BLaER1 treated with 17β-estradiol and CSF1 and Interleukin-3, amounts not matched to agents 10 nM and 100 nM (cell line): ENCODE measurements around the gene GNB1L.
A peak's percentile ranks its signal among the peaks of the same experiment; 100 is the strongest.

ENCODE experiments used
- H3K27ac ChIP-seq, 11 experiments: shearing (Covaris generic); formaldehyde crosslinking; 2 replicates each; pipeline ENCODE4 v1.8.1; 2022
- H3K27me3 ChIP-seq, 11 experiments: shearing (Covaris generic); formaldehyde crosslinking; 2 replicates each; pipeline ENCODE4 v1.8.1; 2022
- H3K36me3 ChIP-seq, 11 experiments: shearing (Covaris generic); formaldehyde crosslinking; 2 replicates each; pipeline ENCODE4 v1.8.1; 2022
- H3K4me1 ChIP-seq, 10 experiments: shearing (Covaris generic); formaldehyde crosslinking; 2 replicates each; pipeline ENCODE4 v1.8.1; 2022
- H3K4me2 ChIP-seq, 11 experiments: shearing (Covaris generic); formaldehyde crosslinking; 2 replicates each; pipeline ENCODE4 v1.8.1; 2022
- H3K4me3 ChIP-seq, 10 experiments: shearing (Covaris generic); formaldehyde crosslinking; 2 replicates each; pipeline ENCODE4 v1.8.1; 2022
- H3K9ac ChIP-seq, 11 experiments: shearing (Covaris generic); formaldehyde crosslinking; 2 replicates each; pipeline ENCODE4 v1.8.1; 2022
- H3K9me3 ChIP-seq, 11 experiments: shearing (Covaris generic); formaldehyde crosslinking; replicated peaks in 1 of 11; 2 replicates each; pipeline ENCODE4 v1.8.1; 2022
- H4K20me1 ChIP-seq, 11 experiments: shearing (Covaris generic); formaldehyde crosslinking; 2 replicates each; pipeline ENCODE4 v1.8.1; 2022
- Cebpa-rat ChIP-seq, 11 experiments: shearing (Covaris generic); IDR thresholded peaks; 2 replicates each; pipeline ENCODE4 v1.8.1; 2022

The GNB1L gene

DNA sequence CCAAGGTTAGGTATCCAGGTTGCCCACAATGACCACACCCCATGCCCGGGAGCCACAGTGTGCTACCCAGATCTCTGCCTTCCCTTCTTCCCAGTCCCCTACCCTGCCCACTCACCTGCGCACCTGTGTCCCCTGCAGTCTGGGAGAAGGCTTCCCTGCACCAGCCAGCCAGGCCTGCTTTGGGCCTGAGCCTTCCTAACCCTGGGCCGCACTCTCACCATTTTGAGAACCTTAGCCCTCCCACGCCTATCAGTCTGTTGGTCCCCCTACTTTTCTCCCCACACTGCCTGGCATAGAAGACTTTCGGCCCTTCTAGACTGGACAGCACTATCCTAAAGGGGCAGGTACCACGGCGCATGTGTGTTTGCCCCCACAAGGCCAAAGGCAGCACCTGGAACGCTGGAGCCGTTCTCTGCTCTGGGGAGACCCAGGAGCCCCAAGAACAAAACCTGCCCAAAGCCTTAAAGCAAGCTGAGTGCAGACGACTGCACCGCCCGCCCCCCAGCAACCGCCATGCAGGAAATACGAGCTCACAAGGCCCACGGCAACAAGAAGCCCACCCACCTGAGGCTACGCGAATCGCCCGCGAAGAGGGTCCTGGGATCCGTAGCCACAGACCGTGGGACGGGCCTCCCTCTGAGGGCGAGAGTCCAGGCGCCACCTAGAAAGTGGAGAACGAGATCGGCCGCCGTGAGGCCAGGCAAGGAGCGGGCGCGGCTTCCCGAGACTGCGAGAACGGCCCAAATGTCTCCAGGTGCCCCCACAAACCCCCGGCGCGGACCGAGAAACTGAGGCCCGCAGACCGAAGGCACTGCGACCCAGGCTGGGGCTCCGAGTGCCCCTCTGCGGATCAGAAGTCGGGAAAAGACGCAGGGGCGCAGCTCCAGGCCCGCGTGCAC lies 546 bp downstream of the GNB1L start:
- H3K4me1 ChIP-seq = peaks cover 37 to 67% (median 49%) of the 10 kb centered on the region in 10 experiments
- no peak for TF ChIP-seq Cebpa-rat (IDR thresholded peaks at IDR 0.05)
- H3K27me3 ChIP-seq = no peaks in the 10 kb centered on the region

DNA sequence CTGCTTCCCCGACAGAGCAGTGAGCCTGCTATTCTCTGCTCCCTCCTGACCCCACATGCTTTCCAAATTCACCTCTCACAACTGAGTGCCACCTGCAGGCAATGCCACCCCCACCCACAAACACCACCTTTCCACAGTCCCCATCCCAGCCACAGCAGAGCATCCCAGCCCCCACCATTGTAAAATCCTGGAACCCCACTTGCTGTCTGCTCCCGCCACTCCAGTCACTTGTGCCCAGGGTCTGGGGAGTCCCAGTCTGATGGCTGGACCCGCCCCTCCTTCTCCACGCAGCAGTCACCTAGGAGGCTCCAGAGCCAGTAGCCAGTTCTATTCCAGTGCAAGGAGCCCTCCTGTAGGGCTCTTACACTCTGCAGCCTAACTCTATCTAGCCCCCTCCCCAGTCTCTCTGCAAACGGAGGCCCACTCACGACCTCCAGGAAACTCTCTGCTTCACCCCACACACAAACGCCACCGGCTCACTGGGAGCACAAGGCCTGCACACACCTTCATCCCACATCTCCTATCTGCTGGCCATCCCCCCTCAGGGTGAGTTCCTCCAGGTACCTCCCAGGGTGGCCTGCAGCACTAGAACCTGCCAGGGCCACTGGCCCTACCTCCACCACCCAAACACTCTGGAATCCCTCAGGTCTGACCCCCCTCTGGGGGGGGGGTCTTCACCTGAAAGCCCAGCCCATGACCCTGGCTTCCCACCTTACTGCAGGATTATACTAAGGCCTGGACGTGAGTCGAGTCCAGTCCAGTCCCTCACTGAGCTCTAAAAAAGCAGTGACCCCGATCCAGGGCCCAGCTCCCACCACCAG lies 1.4 kb downstream of the GNB1L start:
- H3K4me2 ChIP-seq = peak overlapping the region; percentile 95 to 100 (median 99)
- no peaks in the 10 kb centered on the region for H3K27me3 ChIP-seq
- H3K27ac ChIP-seq = peak overlapping the region; percentile 64 to 96 (median 90); a peak in 21 of 22 replicates
- H3K9me3 ChIP-seq = no peaks in the 10 kb centered on the region
- H3K4me3 ChIP-seq = peak overlapping the region; percentile 82 to 100 (median 94)
- H3K36me3 ChIP-seq = peaks cover 29 to 48% (median 41%) of the 10 kb centered on the region in 11 experiments
- peaks cover 43 to 70% (median 54%) of the 10 kb centered on the region in 10 experiments for H3K4me1 ChIP-seq
- TF ChIP-seq Cebpa-rat (IDR thresholded peaks at IDR 0.05) = no peak
- peak overlapping the region; percentile 84 to 95 (median 92) for H3K9ac ChIP-seq
- peaks cover 5 to 63% (median 54%) of the 10 kb centered on the region in 11 experiments; a peak in 21 of 22 replicates for H4K20me1 ChIP-seq

More for the DNA sequence above, 546 bp downstream of the GNB1L start:
- peak overlapping the region; percentile 84 to 95 (median 92) for H3K9ac ChIP-seq
- H3K4me2 ChIP-seq = peak overlapping the region; percentile 95 to 100 (median 99)
- peak overlapping the region; percentile 82 to 100 (median 94) for H3K4me3 ChIP-seq
- peaks cover 5 to 54% (median 45%) of the 10 kb centered on the region in 11 experiments; a peak in 20 of 22 replicates for H4K20me1 ChIP-seq
- no peaks in the 10 kb centered on the region for H3K9me3 ChIP-seq
- peak overlapping the region; percentile 64 to 96 (median 90) for H3K27ac ChIP-seq
- H3K36me3 ChIP-seq = peaks cover 22 to 40% (median 33%) of the 10 kb centered on the region in 11 experiments

DNA sequence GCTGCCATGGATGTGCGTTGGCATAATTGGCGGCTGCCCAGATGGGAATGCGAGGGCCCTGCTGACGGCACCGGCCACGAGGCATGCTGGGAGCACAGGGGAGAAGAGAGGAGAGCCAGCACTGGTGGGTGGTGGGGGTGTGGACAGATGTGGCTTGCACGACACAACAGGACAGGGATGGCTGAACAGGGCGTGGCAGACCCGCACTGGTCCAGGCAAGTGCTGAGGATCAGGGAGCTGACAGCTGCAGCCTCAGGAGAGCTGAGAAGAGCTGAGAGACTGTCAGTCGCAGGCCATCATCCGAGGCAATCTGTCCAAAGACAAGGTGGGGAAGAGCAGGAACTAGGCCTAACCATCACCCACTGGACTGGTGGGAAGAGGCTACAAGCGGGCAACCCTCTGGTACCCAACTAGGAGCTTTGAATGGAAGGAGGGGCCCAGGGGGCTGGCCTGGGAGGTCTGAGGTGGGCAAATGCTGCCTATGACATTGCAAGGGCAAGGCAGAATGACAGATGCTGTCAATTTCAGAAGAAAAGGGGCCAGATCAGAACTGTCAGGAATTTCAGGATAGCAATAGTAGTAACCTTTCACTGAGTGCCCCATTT lies 2.4 kb downstream of the GNB1L start:
- peaks cover 42 to 74% (median 58%) of the 10 kb centered on the region in 10 experiments for H3K4me1 ChIP-seq
- H3K4me3 ChIP-seq = peak overlapping the region in 9 of 10 experiments; percentile 82 to 100 (median 94); a peak in 9 of 20 replicates
- H3K4me2 ChIP-seq = peak overlapping the region; percentile 95 to 100 (median 99)
- H4K20me1 ChIP-seq = peaks cover 5 to 73% (median 62%) of the 10 kb centered on the region in 11 experiments; a peak in 21 of 22 replicates
- H3K9me3 ChIP-seq = no peaks in the 10 kb centered on the region
- peak overlapping the region; percentile 84 to 95 (median 92); a peak in 21 of 22 replicates for H3K9ac ChIP-seq
- no peaks in the 10 kb centered on the region for H3K27me3 ChIP-seq
- TF ChIP-seq Cebpa-rat (IDR thresholded peaks at IDR 0.05) = no peak
- H3K27ac ChIP-seq = peak overlapping the region in 1 of 11 experiments; percentile 90; a peak in 2 of 22 replicates
- peaks cover 31 to 57% (median 46%) of the 10 kb centered on the region in 11 experiments for H3K36me3 ChIP-seq

DNA sequence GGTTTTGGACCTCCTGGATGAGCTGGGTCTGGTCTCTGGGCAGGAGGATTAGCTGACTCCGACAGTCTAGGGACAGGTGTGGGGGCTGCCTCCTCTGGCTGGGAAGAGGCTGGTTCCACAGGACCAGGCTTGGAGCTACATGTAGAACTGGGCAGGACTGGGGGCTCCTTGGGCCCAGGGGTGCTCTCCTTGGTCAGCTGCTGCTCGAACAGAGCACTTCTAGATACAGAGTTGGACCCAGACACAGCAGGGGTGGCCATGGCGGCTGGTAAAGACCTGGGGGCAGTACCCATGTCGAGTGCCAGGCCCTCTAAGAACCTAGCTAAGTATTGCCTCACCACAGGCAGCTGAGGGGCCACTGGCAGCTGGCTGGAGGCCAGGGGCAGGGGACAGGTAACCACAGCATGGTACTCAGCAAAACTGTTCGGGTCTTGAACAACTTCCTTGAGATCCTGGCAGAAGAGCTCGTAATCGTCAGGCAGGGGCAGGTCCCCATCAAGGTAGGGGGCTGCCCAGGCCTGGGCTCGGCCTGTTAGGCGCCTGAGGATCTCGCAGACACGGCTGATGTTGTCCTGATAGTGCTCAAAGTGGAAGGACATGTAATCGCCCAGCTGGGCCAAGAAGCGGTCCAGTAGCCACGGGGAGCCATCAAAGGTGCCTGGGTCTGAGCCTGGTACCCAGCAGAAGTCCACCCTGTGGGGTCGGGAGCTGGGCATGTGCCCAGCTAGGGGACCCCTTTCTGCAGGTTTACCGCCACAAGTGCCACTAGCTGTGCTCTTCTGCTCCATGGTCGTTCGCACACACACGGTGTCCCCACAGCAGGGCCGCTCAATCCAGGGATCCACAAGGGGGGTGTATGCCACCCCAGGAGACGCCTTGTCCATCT lies 3.1 kb downstream of the GNB1L start:
- H3K4me2 ChIP-seq = peak overlapping the region in 9 of 11 experiments; percentile 4 to 100 (median 99); a peak in 8 of 22 replicates
- no peak for TF ChIP-seq Cebpa-rat (IDR thresholded peaks at IDR 0.05)
- peaks cover 39 to 65% (median 52%) of the 10 kb centered on the region in 11 experiments for H3K36me3 ChIP-seq
- no peaks in the 10 kb centered on the region for H3K9me3 ChIP-seq
- H3K9ac ChIP-seq = peak overlapping the region in 10 of 11 experiments; percentile 88 to 95 (median 92); a peak in 16 of 22 replicates
- H3K4me3 ChIP-seq = no peak overlapping the region
- peaks cover 42 to 76% (median 59%) of the 10 kb centered on the region in 10 experiments for H3K4me1 ChIP-seq
- H3K27me3 ChIP-seq = no peaks in the 10 kb centered on the region
- H4K20me1 ChIP-seq = peaks cover 5 to 80% (median 67%) of the 10 kb centered on the region in 11 experiments; a peak in 21 of 22 replicates
- H3K27ac ChIP-seq = peak overlapping the region in 1 of 11 experiments; percentile 23; a peak in 1 of 22 replicates

DNA sequence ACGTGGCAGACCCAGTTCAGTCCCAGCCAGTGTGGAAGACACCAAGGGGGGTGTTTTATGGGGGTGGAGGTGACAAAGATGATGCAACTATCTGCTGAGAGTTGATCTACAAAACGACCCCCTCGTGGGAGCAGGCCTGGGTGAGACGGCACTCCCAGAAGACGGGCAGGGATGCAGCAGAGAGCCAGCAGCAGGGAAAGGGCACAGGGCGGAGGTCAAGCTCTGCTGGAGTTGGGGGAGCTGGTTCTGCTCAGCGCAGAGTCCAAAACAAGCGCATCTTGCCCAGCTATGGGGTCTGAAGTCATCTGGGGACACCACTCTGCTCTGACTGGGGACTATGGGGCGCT lies 3.9 kb downstream of the GNB1L start:
- Histone ChIP-seq H3K4me2 (peak overlapping the region in 1 of 11 experiments; percentile 4; a peak in 3 of 22 replicates), H3K9ac (peak overlapping the region in 7 of 11 experiments; percentile 36 to 95 (median 92); a peak in 7 of 22 replicates), H3K36me3 (peaks cover 40 to 65% (median 53%) of the 10 kb centered on the region in 11 experiments), H3K27me3 (no peaks in the 10 kb centered on the region), H3K4me1 (peaks cover 43 to 76% (median 59%) of the 10 kb centered on the region in 10 experiments), H3K9me3 (no peaks in the 10 kb centered on the region), H4K20me1 (peaks cover 5 to 88% (median 74%) of the 10 kb centered on the region in 11 experiments; a peak in 21 of 22 replicates), H3K27ac (peak overlapping the region in 1 of 11 experiments; percentile 23; a peak in 1 of 22 replicates), H3K4me3 (no peak overlapping the region)
- no peak for TF ChIP-seq Cebpa-rat (IDR thresholded peaks at IDR 0.05)

DNA sequence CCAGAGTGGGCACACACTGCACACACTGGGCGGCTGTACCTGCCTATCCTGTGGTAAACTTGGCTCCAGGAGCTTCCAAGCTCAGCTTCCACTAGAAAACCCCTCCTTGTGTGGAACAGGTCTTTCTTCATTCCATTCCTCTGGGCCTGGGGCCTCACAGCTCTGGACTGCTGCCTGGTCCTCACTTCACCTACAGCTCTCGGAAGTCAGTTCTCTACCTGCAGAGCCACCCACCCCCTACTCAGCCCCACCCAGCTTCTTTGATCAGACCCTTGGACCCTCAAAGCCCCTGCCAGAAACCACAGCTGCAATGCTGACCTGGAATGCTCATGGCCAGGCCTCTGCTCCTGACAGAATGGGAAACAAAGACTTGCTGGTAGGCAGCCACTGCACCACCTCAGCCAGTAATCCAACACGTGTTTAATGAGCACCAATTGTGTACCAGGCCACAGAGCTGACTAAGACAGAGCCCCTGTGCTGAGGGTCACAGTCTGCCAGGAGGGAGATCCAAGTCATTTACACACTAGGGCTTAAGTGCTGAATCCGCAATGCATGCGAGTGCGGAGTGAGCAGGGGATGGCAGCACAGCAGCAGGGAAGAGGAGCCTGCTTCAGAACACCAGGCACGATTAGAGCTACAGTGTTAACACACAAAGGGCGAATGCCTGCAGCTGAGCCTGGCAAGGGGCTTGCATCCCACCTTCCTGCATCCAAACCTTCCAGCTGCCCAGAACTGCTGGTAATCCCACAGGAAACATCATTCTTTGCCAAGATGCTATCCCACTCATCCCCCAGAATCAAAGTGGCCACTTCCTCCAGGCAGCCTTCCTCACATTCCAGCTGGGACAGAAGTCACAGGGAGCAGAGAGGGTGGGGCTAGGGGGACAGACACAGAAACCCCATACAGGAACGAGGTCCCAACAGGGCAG lies 4.6 kb downstream of the GNB1L start:
- Histone ChIP-seq H3K4me1 (peaks cover 45 to 78% (median 60%) of the 10 kb centered on the region in 10 experiments), H3K9me3 (no peaks in the 10 kb centered on the region), H3K9ac (peak overlapping the region in 3 of 11 experiments; percentile 11 to 95 (median 94); a peak in 2 of 22 replicates), H3K36me3 (peaks cover 40 to 65% (median 53%) of the 10 kb centered on the region in 11 experiments), H3K4me3 (no peak overlapping the region), H3K27me3 (no peaks in the 10 kb centered on the region), H4K20me1 (peaks cover 5 to 95% (median 80%) of the 10 kb centered on the region in 11 experiments; a peak in 21 of 22 replicates), H3K27ac (peak overlapping the region in 1 of 11 experiments; percentile 23; a peak in 1 of 22 replicates), H3K4me2 (peak overlapping the region in 1 of 11 experiments; percentile 4; a peak in 2 of 22 replicates)
- no peak for TF ChIP-seq Cebpa-rat (IDR thresholded peaks at IDR 0.05)
